GM12892 (cell line): ENCODE results near the gene APOH.

Experiments
- DNase-seq: peaks from one replicate; pipeline ENCODE4 v3.0.0; 2011; ENCODE audit not compliant: insufficient read length
- FAIRE-seq: peaks from 2 replicates; lab custom pipeline; 2011; peaks lifted over from hg19 to GRCh38; lab: Jason Lieb, UNC
- POLR2A ChIP-seq: IDR thresholded peaks from 2 replicates; pipeline ENCODE4 v1.6.1; 2011; ENCODE audit warnings: low read depth, low read length, control low read depth
- POLR2AphosphoS5 ChIP-seq: IDR thresholded peaks from 2 replicates; pipeline ENCODE4 v1.6.1; 2011; ENCODE audit warnings: low read depth, low read length, control low read depth
- TAF1 ChIP-seq: IDR thresholded peaks from 2 replicates; pipeline ENCODE4 v1.6.1; 2011; ENCODE audit warnings: low read depth, mild to moderate bottlenecking, control low read depth, low read length, borderline replicate concordance

Gene APOH

GRCh38 chr17:66233023-66233753, 4.0 kb upstream of the APOH start:
- no peak for DNase-seq
- no peak for FAIRE-seq
- TF ChIP-seq TAF1 (no peak), POLR2AphosphoS5 (no peak), POLR2A (no peak)

GRCh38 chr17:66230922-66231591, 1.8 kb upstream of the APOH start:
- no peak for FAIRE-seq

GRCh38 chr17:66229783-66230538, 746 bp upstream of the APOH start:
- DNase-seq (no peak), FAIRE-seq (no peak)
- TF ChIP-seq POLR2A: no peak
- TF ChIP-seq POLR2AphosphoS5: no peak
- TF ChIP-seq TAF1: no peak

More at GRCh38 chr17:66230922-66231591, 1.8 kb upstream of the APOH start:
- no peak for DNase-seq
- TF ChIP-seq POLR2A: no peak
- no peak for TF ChIP-seq TAF1
- no peak for TF ChIP-seq POLR2AphosphoS5

- DNase-seq (no peak), FAIRE-seq (no peak)
- no peak for TF ChIP-seq TAF1
- no peak for TF ChIP-seq POLR2AphosphoS5
- no peak for TF ChIP-seq POLR2A
Observed at GRCh38 chr17:66227212-66228045, 1.8 kb downstream of the APOH start.

GRCh38 chr17:66222798-66223350, 6.3 kb downstream of the APOH start:
- no peak for FAIRE-seq
- TF ChIP-seq POLR2AphosphoS5: no peak
- TF ChIP-seq TAF1: no peak
- no peak for TF ChIP-seq POLR2A
- DNase-seq: no peak

- DNase-seq (no peak), FAIRE-seq (no peak)
- TF ChIP-seq POLR2AphosphoS5: no peak
- no peak for TF ChIP-seq TAF1
- no peak for TF ChIP-seq POLR2A
Observed at GRCh38 chr17:66221755-66222530, 7.3 kb downstream of the APOH start.

GRCh38 chr17:66221343-66221742, 7.9 kb downstream of the APOH start:
- FAIRE-seq (no peak), DNase-seq (no peak)

GRCh38 chr17:66220079-66220835, 9.0 kb downstream of the APOH start:
- no peak for FAIRE-seq

More at GRCh38 chr17:66221343-66221742, 7.9 kb downstream of the APOH start:
- no peak for TF ChIP-seq POLR2AphosphoS5
- no peak for TF ChIP-seq POLR2A
- no peak for TF ChIP-seq TAF1

GRCh38 chr17:66215529-66215911, 13.7 kb downstream of the APOH start:
- no peak for TF ChIP-seq POLR2A
- no peak for DNase-seq
- no peak for FAIRE-seq

More at GRCh38 chr17:66220079-66220835, 9.0 kb downstream of the APOH start:
- TF ChIP-seq POLR2A: no peak
- no peak for TF ChIP-seq POLR2AphosphoS5
- TF ChIP-seq TAF1: no peak
- DNase-seq: no peak
